Lung microvascular endothelial cell (primary cell): ENCODE data around the gene ASB13. TPM values are rescaled to one million over a fixed set of nuclear protein-coding genes. Genes with fewer than 3 reads are reported as not detected.

Experiments used
- DNase-seq, 2 donors: peaks; one replicate each; pipeline versions ENCODE4 v3.0.0 to v3.0.0-alpha.2; 2010; ENCODE audit warnings: low read depth in 2 of 2
- total RNA-seq: library from RNA; depleted of rRNA; stranded (reverse); fragments of >200 nt; gene quantifications from 2 replicates; pipeline ENCODE4 v1.2.1, GENCODE V29; 2014

Gene ASB13, protein sequence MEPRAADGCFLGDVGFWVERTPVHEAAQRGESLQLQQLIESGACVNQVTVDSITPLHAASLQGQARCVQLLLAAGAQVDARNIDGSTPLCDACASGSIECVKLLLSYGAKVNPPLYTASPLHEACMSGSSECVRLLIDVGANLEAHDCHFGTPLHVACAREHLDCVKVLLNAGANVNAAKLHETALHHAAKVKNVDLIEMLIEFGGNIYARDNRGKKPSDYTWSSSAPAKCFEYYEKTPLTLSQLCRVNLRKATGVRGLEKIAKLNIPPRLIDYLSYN
- total RNA-seq: 12.9 and 18.5 TPM in 2 replicates

DNA sequence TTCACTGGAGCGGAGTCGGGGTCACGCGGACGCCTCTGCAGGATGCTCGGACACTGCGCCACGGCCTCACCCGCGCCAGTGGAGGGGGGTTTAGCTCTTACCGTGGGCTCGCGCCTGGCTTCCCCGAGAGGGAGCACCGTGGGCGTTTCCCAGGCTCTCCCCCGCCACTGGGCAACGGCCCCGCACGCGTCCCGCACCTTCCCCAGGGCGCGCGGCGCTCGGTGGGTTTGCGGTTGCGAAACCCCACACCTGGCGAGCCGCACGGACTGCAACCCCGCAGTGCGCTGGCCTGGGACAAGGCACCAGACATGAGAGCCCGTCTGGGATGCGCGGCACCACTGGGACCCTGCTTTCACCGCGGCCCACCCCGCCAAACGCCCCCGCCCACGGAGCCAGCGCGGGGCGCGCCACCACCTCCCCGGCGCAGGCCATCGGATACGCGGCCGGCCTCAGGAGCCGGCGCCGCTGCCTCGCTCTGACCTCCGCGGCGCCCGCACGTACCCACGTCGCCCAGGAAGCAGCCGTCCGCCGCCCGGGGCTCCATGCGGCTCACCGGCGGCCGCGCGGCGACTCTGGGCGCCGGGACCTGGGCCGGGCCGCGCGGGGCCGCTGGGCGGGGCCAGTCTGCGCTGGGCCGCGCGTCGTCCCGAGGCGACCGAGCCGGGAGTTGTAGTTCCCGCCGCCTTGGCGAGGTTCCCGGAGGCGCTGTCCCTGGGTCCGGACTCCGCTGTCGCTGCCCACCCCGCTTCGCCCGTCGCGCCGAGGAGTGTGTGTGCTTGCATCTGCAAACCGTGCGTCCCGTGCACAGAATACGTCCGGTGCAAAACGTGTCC is at the start of gene ASB13:
ASB13 (minus strand) TSS at position 588 of the 833 bp plus-strand sequence; CDS start at position 544, 44 bp downstream.
- DNase-seq: peak; percentile 49 to 64

DNA sequence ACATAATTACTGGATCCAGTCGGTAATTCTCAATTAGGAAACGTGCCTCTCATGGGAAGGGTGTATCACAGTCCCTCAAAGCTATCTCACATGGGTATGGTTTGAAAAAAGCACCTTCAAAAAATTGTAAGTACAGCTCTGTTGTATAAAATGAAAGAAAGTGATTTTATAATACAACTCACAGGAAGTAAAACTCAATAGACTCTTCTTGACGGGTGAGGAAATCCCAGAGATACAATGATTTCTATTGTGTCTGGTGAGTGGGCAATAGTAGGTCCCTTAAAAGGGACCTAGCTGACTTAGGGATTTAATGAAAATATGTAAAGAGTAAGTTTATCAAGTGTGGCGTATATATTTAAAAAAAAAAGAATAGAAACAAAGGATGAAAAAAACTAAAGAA is 45.2 kb upstream of the ASB13 start:
- peak; percentile 35 to 53 for DNase-seq

DNA sequence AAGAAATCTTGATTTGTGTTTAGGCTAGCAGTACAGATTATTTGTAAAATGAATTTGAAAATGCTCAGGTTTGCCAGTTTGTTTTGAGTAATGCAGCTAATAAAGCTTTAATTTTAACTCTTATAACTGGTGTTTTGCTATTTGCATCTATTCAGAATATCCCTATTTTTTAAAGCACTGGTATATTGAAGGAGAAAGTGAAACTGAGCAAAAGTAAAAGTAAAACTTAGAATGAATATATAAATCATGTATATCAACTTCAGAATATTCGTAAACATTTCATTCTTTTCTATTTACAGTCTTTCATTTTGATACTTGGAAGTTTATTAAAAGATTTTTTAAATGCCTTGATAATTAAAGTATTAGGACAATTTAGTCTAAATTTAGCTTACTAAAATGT is 44.5 kb upstream of the ASB13 start:
- peak; percentile 21 to 39 for DNase-seq

DNA sequence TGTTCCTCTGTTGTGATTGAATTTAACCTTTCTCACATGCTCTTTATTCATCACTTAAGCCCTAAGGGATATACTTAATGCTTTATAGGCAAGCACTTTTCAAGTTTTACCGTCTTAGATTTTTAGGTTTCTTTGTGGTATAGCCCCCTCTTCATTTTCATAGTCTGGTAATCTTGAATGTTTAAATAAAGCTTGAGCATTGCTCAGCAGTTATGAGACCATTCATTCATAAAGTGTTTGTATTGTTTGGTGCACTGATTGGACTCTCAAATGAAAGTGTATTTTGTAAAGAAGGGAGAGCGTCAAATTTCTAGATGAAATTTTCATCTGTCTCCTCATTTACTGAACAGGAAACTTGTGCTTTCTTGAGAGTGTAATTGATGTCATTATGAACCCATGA is 43.5 kb upstream of the ASB13 start:
- no peak for DNase-seq

DNA sequence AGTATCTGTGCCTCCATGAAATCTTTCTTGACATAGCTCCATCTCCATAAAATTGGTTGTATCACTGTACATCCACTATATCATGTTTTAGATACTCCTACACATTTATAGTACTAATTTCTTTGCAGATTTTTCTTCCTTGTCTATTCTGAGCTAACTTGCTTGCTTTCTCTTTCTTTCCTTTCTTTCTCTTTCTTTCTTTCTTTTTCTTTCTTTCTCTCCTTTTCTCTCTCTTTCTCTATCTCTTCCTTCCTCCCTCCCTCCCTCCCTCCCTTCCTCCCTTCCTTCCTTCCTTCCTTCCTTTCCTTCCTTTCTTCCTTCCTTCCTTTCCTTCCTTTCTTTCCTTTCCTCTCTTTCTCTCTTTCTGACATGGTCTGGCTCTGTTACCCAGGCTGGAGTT is 42.0 kb upstream of the ASB13 start:
- no peak for DNase-seq

DNA sequence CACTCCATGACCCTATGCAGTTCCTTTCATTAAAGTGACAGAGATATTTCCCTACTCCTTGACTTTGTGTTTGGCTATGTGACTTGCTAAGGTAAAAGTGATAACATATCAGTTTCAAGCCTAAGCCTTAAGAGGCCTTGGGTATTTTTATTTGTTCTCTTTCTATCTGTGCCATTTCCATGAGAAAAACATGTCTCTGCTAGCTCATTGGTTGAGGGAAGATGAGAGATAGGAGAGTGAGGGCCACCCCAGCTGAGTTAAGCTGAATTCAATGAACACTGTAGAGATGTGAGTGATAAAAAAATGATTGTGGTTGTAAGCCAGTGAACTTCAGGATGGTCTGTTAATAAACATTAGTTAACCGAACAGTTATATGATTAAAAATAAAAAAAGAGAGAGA is 31.7 kb upstream of the ASB13 start:
- DNase-seq: no peak

DNA sequence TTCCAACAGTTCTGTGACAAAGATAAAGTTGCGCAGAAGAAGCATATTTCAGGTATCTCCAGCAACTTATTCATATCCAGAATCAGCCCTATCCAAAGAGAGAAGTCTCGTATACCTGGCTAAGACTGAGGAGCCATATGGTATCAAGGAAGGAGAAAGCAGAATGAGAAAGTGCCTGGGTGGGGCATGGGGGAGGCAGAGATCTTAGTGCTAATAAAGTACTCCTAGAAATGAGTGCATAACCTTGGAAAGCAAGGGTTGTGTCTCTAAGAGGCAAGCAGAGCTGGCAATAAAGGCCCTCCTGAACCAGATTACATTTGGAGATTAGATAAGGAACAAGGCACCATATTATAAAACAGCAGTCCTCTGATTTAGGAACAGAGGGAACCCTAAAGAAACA is 30.9 kb upstream of the ASB13 start:
- DNase-seq: no peak

DNA sequence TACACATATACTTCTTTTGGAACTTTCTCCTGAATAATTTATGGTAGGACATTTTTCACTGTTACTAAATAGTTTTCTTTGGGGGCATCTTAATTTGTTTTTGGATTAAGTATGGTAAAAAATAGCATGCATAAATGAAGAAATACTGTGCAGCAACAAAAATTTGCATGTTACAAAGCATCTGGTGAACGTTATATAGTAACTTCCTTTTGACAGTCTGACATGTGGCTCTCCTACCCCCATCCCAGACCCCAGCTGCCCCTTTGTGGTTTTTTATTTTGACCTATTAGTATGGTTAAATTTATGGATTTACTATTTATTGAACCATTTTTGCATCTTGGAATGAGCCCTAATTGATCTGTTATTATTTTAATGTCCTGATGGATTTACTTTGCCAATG is 28.2 kb upstream of the ASB13 start:
- no peak for DNase-seq

DNA sequence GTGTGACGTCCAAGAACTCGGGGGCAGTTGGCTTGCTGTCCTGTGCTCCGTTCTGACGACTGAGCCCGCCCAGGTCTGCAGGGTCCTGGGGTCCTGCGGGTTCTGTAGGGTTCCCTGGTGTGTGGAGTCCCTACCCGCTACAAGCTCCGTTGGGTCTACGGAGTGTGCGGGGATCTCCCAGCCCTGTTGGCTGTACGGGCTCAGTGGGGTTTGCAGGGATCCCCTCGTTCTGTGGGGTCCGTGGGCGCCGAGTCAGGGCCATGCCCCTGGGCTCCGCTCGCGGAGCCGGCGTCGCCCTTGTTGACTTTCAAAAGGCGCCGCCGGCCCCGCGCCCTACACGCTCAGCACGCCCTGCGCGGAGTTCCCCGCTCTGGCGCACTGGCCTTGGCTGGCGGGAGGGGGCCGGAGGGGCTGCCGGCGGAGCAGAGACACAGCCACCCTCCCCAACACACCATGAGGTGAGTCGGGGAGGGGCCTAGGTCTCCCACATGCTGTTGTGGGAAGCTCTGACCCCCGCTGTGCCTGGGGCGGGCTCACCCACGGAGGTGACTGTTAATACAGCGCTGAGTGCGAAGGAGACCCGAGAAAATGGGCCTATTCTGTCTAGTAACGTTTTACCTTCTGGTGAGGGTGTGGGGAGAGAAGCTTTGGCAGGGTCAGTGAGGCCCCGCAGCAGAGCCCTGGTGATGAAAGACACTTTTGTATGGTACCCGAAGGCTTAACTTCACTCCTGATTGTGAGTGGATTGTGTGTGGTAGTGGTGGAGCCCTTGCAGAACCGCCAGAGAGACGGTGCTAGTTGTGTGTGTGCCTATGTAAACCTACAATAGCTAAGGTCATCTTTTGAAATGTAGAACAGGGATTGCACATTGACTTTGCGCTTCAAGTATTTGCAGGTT is 26.3 kb upstream of the ASB13 start:
- peak; percentile 52 to 67 for DNase-seq

DNA sequence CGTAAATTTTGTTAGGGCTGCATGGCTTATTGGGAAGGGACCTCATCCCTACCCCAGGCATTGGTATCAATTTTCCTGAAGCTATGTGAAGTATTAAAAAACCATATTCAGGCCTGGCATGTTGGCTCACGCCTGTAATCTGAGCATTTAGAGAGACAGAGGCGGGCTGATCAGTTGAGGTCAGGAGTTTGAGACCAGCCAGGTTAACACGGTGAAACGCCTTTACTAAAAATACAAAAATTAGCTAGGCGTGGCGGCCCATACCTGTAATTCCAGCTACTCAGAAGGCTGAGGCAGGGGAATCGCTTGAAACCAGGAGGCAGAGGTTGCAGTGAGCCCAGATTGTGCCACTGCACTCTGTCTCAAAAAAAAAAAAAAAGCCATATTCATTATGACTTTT is 25.4 kb upstream of the ASB13 start:
- no peak for DNase-seq

DNA sequence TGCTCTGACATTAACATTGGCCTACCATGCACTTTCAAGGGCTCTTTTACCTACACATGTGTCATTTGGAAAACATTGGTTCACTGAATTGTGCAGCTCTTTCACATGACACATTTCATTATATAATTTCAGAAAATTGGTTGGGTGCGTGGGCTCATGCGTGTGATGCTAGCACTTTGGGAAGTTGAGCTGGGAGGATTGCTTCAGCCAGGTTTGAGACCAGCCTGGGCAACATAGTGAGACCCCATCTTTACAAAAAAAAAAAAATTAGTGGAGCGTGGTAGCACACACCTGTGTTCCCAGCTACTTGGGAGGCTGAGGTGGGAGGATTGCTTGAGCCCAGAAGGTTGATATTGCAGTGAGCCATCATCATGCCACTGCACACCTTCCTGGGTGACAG is 22.2 kb upstream of the ASB13 start:
- no peak for DNase-seq

DNA sequence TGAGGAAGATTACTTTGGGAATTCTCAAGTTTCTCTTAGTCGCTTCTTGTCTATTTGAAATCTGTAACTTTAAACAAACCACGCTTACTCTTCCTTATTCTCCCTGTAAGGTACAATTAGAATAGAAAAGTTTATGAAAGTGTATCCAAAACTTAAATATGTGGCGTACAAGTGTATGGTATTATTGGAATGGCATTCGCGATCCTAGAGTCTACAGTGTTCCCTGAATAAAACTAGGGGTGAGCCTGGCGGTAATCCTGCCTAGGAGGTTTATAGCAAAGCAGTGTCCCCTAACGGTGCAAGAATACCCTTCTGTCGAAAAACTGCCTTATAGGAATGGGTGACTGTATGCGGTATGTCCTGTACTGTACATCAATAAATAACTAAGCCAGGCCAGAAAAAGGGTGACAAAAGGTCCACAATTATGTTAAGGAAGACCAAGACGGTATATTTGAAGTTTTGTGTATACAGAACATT is 19.4 kb upstream of the ASB13 start:
- peak; percentile 31 to 37 for DNase-seq

DNA sequence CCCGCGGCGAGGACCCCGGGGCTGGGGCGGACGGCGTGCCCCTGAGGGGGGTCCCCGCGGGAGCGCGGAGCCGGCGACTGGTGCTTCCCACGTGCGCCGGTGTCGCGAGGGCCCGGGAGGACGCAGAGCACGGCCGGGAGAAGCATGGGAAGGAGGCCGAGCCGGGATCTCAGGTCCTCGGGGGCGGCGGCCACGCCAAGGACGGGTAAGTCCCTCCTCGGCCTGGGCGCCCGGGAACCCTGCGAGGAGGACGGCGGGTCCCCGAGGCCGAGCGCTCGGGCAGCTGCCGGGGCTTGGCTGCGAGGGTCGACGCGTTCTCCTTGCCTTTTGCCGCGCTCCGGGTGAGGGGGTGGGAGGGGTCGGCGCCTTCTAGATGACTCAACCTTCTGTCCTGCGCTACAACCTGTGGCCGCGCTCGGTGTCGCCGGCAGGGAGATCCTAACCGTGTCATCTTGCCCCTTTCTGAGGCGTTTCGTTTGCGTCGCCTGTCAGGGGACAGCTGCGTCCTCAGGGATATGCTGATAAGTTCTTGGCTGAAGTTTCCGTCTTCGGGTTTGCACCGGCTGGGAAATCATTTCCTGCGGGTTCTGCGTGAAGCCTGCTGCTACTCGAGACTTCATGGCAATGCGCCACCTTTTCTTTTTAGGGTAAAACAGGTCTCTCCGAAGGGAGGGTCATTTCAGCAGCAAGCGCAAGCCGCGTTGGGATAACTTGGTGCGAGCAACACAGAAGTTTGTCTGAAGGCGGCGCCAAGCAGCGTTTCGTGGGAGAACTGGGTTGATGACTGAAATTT is 18.8 kb upstream of the ASB13 start:
- DNase-seq: peak; percentile 69 to 84

DNA sequence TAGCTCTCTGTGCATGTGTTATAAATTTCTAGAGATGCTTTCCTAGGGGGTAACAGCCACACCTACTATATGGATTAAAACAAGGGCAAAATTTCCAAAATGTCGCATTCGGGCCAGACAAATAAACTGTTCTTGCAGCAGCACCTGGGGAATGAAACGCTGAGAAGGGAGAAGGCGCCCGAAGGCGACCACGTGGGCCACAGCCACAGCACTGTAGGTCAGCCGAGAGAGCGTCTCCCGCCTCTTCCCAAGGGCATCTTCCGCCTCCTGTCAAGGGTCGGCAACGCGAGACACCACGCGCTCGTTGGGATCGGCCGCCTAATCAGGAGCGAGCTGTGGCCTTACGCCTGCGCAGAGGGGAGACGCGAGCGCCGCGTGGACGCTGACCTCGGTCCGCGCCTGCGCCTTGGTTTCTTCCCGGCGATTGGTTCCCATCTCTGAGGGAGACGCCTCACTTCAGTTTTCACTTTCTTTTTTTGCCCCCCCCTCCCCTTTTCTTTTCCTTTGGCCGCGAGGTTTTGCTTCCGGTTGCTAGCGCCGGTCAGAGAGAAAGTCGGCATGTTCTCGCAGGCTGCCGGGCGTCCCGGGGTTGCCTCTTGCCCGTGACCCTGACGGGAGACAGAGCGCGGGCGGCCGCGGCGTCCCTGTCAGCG is 18.0 kb upstream of the ASB13 start, which contains the start of gene TASOR2:
TASOR2 (plus strand) TSS at position 521 of the 653 bp plus-strand sequence. CDS start 35,805 bp downstream, outside the sequence.
- peak; percentile 97 to 98 for DNase-seq

DNA sequence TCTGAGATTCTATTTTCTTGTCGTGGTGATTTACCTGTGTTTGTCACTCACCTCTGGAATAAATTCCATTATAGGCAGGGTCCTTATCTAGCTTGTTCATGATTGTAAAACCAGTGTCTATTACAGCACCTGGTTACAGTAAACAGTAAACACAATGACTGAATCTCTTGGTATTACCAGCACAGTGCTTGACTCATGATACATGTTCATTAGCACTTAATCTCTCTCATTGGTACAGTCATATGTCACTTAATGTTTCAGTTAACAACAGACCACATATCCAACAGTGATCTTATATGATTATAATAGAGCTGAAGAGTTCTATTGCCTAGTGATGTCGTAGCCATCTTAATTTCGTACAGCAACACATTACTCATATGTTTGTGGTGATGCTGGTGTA is 16.7 kb upstream of the ASB13 start:
- DNase-seq: no peak

DNA sequence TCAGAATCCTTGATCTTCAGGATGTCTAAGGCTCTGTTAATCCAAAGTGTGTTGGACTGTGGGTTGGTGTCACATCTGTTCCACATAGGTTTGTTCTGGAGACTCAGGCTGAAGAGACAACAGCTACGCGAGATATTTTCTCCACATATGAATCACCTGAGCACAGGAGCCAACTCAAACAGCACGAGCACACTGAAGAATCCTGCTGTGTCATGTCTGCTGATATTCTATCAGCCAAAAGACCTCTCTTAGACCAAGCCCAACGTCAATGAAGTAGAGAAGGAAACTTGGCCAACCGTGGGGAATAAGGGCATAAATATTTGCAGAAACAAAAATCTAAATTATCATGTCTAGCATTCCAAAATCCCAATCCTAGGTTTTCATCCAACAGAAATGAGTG is 15.5 kb upstream of the ASB13 start:
- DNase-seq: no peak

DNA sequence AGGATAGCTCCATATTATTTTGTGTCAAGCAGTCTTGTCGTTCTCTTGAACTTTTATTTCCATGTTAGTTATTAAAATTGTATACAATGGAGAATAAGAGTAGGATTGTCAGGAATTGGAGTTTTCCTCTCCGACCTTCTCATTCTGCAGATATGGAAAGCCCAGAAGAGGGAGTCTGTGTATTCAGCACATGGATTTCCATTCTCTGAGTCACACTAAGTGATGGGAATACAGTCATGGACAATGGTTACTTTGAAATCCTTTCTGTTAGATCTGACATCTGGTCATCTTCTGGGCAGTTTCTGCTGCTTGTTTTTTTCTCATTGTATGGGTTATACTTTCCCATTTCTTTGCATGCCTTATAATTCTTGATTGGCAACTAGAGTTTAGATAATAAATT is 13.2 kb upstream of the ASB13 start:
- no peak for DNase-seq

DNA sequence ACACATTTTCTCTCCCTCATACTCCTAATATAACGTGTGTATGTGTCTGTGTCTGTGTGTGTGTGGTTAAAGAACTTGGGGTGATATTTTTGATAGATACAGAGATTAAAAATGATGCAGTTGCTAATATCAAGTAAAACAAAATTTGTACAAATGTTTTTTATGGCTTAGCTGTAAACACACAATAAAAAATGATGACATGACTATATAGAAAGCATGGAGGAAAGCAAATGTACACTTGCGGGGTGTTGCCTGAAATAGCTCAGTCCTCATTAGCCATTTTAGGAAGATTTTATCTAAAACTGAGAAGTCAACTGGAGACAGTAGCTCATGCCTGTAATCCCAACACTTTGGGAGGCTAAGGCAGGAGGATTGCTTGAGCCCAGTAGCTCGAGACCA is 12.6 kb upstream of the ASB13 start:
- DNase-seq: no peak

DNA sequence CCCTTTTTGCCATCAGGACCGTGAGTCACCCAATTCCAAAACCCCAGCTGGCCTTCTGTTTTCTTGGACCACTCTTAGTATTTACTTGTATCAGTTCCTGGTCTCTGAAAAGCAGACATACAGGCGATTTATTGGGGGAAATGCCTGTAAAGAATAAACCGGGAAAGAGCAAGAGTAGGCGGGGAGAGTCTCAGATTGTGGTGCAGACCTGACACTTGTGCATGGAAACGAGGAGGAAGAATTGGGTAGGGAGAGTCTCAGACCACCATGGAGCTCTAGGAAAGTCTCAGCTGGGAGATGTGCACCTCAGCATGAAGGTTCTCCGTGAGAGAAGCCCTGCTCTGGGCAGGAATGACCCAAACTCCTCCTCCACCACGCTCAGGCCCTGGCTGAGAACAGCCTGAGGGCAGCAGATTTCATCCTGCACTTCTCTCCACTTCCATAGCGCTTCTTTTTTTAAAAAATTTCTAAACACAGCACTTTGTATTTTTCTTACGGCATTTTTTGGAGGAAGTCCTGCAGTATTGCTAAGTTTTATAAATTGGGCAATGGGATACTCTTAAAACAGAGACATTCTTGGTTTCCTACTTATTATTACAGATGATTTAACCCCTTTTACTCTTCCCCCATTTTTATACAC is 12.1 kb upstream of the ASB13 start:
- no peak for DNase-seq
